Glutamatergic neuron (in vitro differentiated cells): Measurements from ENCODE around the gene ANO7. TPM values are rescaled to one million over a fixed set of nuclear protein-coding genes. Genes with fewer than 3 reads are reported as not detected.

Experiments
- DNase-seq: peaks from one replicate; pipeline ENCODE4 v3.0.0; 2022
- H3K27ac Mint-ChIP-seq: one replicate; pipeline ENCODE4 v1.8.0; 2020; ENCODE audit warnings: mild to moderate bottlenecking, mixed read lengths, inconsistent platforms; ENCODE audit not compliant: unreplicated experiment
- H3K27me3 Mint-ChIP-seq: one replicate; pipeline ENCODE4 v1.8.0; 2020; ENCODE audit warnings: mild to moderate bottlenecking, moderate library complexity, mixed read lengths, inconsistent platforms; ENCODE audit not compliant: unreplicated experiment
- H3K36me3 Mint-ChIP-seq: one replicate; pipeline ENCODE4 v1.8.0; 2020; ENCODE audit warnings: mild to moderate bottlenecking, mixed read lengths, inconsistent platforms; ENCODE audit not compliant: unreplicated experiment
- H3K4me1 Mint-ChIP-seq: one replicate; pipeline ENCODE4 v1.8.0; 2020; ENCODE audit warnings: mild to moderate bottlenecking, low read depth, mixed read lengths, inconsistent platforms; ENCODE audit not compliant: unreplicated experiment
- H3K4me3 Mint-ChIP-seq: one replicate; pipeline ENCODE4 v1.8.0; 2020; ENCODE audit warnings: mild to moderate bottlenecking, mixed read lengths, inconsistent platforms; ENCODE audit not compliant: unreplicated experiment
- H3K9me3 Mint-ChIP-seq: one replicate; pipeline ENCODE4 v1.8.0; 2020; ENCODE audit warnings: mild to moderate bottlenecking, moderate library complexity, mixed read lengths, inconsistent platforms; ENCODE audit not compliant: unreplicated experiment
- CTCF ChIP-seq: fragments of 200-600 bp; sonication (generic); IDR thresholded peaks from one replicate; pipeline ENCODE4 v1.5.0; 2021; ENCODE audit not compliant: partially characterized antibody, unreplicated experiment
- total RNA-seq: library from RNA; stranded (reverse); fragmentation: NEBNext Ultra II Directional; extraction: Animal tissue kit (Norgen Biotek cat#: 25700); gene quantifications from one replicate; pipeline ENCODE4 v1.2.1, GENCODE V29; 2021; ENCODE audit not compliant: unreplicated experiment

ANO7 gene
- total RNA-seq, 1 donor from 2014 or later = 2.6 TPM

GRCh38 chr2:241156971-241157441 is 31.5 kb upstream of the ANO7 start:
- Mint-ChIP-seq H3K27me3 (no peaks in the 10 kb centered on the region), H3K9me3 (peaks cover 1% of the 10 kb centered on the region), H3K36me3 (no peaks in the 10 kb centered on the region), H3K4me1 (peaks cover 2% of the 10 kb centered on the region), H3K4me3 (no peak overlapping the region), H3K27ac (no peak overlapping the region)
- no peak for DNase-seq
- TF ChIP-seq CTCF = no peak

GRCh38 chr2:241157841-241158545 is 30.5 kb upstream of the ANO7 start:
- H3K9me3 Mint-ChIP-seq = no peaks in the 10 kb centered on the region
- no peak overlapping the region for H3K4me3 Mint-ChIP-seq
- no peaks in the 10 kb centered on the region for H3K36me3 Mint-ChIP-seq
- no peak overlapping the region for H3K27ac Mint-ChIP-seq
- no peak for DNase-seq
- no peaks in the 10 kb centered on the region for H3K27me3 Mint-ChIP-seq
- TF ChIP-seq CTCF = no peak
- peaks cover 5% of the 10 kb centered on the region for H3K4me1 Mint-ChIP-seq

GRCh38 chr2:241158546-241158900 is 30.0 kb upstream of the ANO7 start:
- Mint-ChIP-seq H3K27me3 (no peaks in the 10 kb centered on the region), H3K9me3 (no peaks in the 10 kb centered on the region), H3K27ac (no peak overlapping the region), H3K4me1 (peaks cover 5% of the 10 kb centered on the region), H3K4me3 (no peak overlapping the region), H3K36me3 (no peaks in the 10 kb centered on the region)
- DNase-seq = no peak
- TF ChIP-seq CTCF = no peak

- H3K27ac Mint-ChIP-seq = no peak overlapping the region
- H3K27me3 Mint-ChIP-seq = no peaks in the 10 kb centered on the region
- peaks cover 5% of the 10 kb centered on the region for H3K4me1 Mint-ChIP-seq
- H3K36me3 Mint-ChIP-seq = no peaks in the 10 kb centered on the region
- no peak overlapping the region for H3K4me3 Mint-ChIP-seq
- DNase-seq = no peak
- no peaks in the 10 kb centered on the region for H3K9me3 Mint-ChIP-seq
- TF ChIP-seq CTCF = no peak
Observed at GRCh38 chr2:241159116-241159515, 29.4 kb upstream of the ANO7 start.

- H3K4me1 Mint-ChIP-seq = peaks cover 5% of the 10 kb centered on the region
- H3K27ac Mint-ChIP-seq = no peak overlapping the region
- TF ChIP-seq CTCF = no peak
- H3K4me3 Mint-ChIP-seq = no peak overlapping the region
- H3K27me3 Mint-ChIP-seq = no peaks in the 10 kb centered on the region
- no peaks in the 10 kb centered on the region for H3K36me3 Mint-ChIP-seq
- H3K9me3 Mint-ChIP-seq = no peaks in the 10 kb centered on the region
- no peak for DNase-seq
Observed at GRCh38 chr2:241160318-241160717, 28.2 kb upstream of the ANO7 start.
